ENCODE measurements around the gene NAIF1.
"Not testable (repeated sequence)": the region's sequence is repeated elsewhere in the genome, so short reads cannot be mapped to it uniquely, and the experiment has no call there.

The NAIF1 gene

DNA sequence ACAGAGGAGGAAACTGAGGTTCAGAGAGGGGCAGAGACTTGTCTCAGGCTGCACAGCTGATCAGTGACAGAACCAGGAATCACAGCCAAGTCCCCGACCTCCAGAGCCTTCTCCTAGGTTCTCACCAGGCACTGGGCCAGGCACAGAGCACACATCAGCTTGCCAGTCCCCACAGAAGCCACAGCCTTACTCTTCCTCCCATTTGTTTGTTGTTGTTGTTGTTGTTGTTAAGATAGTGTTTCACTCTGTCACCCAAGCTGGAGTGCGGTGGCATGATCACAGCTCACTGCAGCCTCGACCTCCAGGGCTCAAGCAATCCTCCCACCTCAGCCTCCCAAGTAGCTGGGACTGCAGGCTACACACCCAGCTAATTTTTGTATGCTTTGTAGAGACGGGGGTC lies 41.4 kb downstream of the NAIF1 start:
- DNase-seq, result no peak

GRCh38 chr9:128024761-128025308 lies 42.3 kb downstream of the NAIF1 start:
- DNase-seq, result no peak

DNA sequence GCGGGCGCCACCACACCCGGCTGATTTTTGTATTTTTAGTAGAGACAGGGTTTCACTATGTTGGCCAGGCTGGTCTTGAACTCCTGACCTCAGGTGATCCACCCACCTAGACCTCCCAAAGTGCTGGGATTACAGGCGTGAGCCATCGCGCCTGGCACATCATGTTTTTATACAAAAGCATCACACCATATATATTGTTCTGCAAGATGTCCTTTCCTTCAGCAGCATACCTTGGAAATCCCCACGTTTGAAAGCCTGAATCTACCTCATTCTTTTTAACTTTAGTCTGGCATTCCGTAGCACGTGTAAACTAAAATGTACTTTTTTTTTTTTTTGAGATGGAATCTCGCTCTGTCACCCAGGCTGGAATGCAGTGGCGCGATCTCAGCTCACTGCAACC lies 43.4 kb downstream of the NAIF1 start:
- DNase-seq, result not testable (repeated sequence)

DNA sequence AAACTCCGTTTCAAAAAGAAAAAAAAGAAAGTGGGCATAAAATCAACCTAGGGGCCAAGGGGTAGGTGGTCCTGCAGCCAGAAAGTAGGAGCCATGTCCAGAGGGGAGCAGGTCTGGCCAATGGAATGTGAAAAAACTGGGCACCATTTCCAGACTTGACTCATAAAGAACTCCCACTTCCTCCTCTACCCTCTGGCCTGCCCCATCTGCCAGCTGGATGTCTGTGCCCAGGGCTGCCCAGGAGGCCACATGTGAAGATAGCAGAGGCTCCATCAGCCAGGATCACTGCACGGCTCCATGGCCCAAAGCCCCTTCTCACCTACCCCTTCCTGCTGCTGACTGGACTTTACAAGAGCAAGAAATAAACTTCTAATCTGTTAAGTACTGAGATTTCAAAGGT lies 44.2 kb downstream of the NAIF1 start:
- no peak for DNase-seq

- DNase-seq, result no peak
Observed at GRCh38 chr9:128021098-128021497, 46.0 kb downstream of the NAIF1 start.

GRCh38 chr9:128020692-128021091 lies 46.4 kb downstream of the NAIF1 start:
- no peak for DNase-seq

DNA sequence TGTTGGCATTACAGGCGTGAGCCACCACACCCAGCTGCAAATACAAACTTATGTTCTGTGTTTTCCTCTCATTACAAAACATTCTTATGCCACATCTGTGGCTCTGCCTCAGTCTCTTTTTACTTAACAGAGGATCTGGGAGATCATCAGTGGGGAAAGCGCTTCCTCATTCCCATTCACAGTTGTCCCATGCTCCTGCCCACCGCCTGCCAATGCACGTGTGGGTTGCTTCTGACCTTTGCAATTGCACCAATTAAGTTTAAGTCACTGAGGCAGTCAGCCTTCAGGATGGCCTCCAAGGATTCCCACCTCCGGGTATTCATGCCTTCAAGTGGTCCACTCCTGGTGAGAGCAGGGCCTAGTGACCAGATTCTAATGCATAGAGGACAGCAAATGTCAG lies 51.4 kb downstream of the NAIF1 start:
- DNase-seq, result no peak
